HL-60/S4 treated with retinoic acid at 250 ng/mL for 4 days and 3 days (cell line): Measurements from ENCODE around the gene RPE65.
"Not testable (repeated sequence)": the region's sequence is repeated elsewhere in the genome, so short reads cannot be mapped to it uniquely, and the experiment has no call there.

ENCODE experiments used
- in situ Hi-C: fragments of 300-500 bp; cut with MboI; formaldehyde crosslinking; loops from 2 replicates; pipeline ENCODE4 v1.7.0; 2022; ENCODE audit warnings: low sequenced_read_pairs

The RPE65 gene

GRCh38 chr1:68449901-68450300 is at the start of gene RPE65:
Gene RPE65 (minus strand): TSS chr1:68449954. CDS start chr1:68449905, 49 bp downstream.
- in situ Hi-C loops, result no loop called here

GRCh38 chr1:68497358-68497698 is 47.6 kb upstream of the RPE65 start:
- in situ Hi-C loops, result no loop called here

- in situ Hi-C loops, result no loop called here
These were observed 47.1 kb upstream of the RPE65 start, which contains the start of gene DEPDC1 for GRCh38 chr1:68496680-68497357. Gene DEPDC1 (minus strand): TSS chr1:68497082. CDS start chr1:68496999, 83 bp downstream.

GRCh38 chr1:68495968-68496679 is 46.4 kb upstream of the RPE65 start:
- in situ Hi-C loops, result no loop called here

- in situ Hi-C loops, result no loop called here
These were observed 45.8 kb upstream of the RPE65 start for GRCh38 chr1:68495532-68495931.

GRCh38 chr1:68493193-68493592 is 43.4 kb upstream of the RPE65 start:
- in situ Hi-C loops, result no loop called here

GRCh38 chr1:68492255-68492654 is 42.5 kb upstream of the RPE65 start:
- in situ Hi-C loops, result not testable (repeated sequence)

GRCh38 chr1:68490046-68490651 is 40.4 kb upstream of the RPE65 start:
- in situ Hi-C loops, result no loop called here

- in situ Hi-C loops, result no loop called here
These were observed 35.8 kb upstream of the RPE65 start for GRCh38 chr1:68485431-68486022.

GRCh38 chr1:68484618-68485017 is 34.9 kb upstream of the RPE65 start:
- in situ Hi-C loops, result no loop called here

GRCh38 chr1:68481041-68481440 is 31.3 kb upstream of the RPE65 start:
- in situ Hi-C loops, result no loop called here

- in situ Hi-C loops, result no loop called here
These were observed 29.7 kb upstream of the RPE65 start for GRCh38 chr1:68479501-68479900.

GRCh38 chr1:68478662-68479061 is 28.9 kb upstream of the RPE65 start:
- in situ Hi-C loops, result no loop called here

- in situ Hi-C loops, result not testable (repeated sequence)
These were observed 26.9 kb upstream of the RPE65 start for GRCh38 chr1:68476626-68477025.

- in situ Hi-C loops, result no loop called here
These were observed 23.3 kb upstream of the RPE65 start for GRCh38 chr1:68473060-68473459.

- in situ Hi-C loops, result no loop called here
These were observed 20.7 kb upstream of the RPE65 start for GRCh38 chr1:68470388-68470970.

GRCh38 chr1:68464891-68465290 is 15.1 kb upstream of the RPE65 start:
- in situ Hi-C loops, result no loop called here

GRCh38 chr1:68460935-68461334 is 11.2 kb upstream of the RPE65 start:
- in situ Hi-C loops, result no loop called here

GRCh38 chr1:68459796-68460195 is 10.0 kb upstream of the RPE65 start:
- in situ Hi-C loops, result no loop called here

GRCh38 chr1:68459091-68459490 is 9.3 kb upstream of the RPE65 start:
- in situ Hi-C loops, result no loop called here

- in situ Hi-C loops, result no loop called here
These were observed 6.4 kb upstream of the RPE65 start for GRCh38 chr1:68456202-68456601.
